OCI-LY3 (cell line): Measurements from ENCODE around the gene PSME2.

Source experiments
- CTCF ChIP-seq: fragments of 200-600, 300-600 bp; sonication (generic); IDR thresholded peaks from 2 replicates; pipeline ENCODE4 v1.5.1; 2014; ENCODE audit warnings: antibody characterized with exemption, low read length, low read depth
- EZH2phosphoT487 ChIP-seq: fragments of 200-600 bp; shearing (Covaris generic); IDR thresholded peaks from 2 replicates; pipeline ENCODE4 v1.6.1; 2018; ENCODE audit warnings: antibody characterized with exemption, mixed run types, low read depth

GRCh38 chr14:24103451-24103850 lies 43.0 kb downstream of the PSME2 start:
- TF ChIP-seq CTCF (no peak), EZH2phosphoT487 (no peak)
